Retinal pigment epithelial cell (primary cell): Measurements from ENCODE around the gene BANK1.

Source experiments
- DNase-seq: peaks from one replicate; pipeline ENCODE4 v3.0.0-alpha.2; 2010; ENCODE audit warnings: low read depth
- H3K4me3 ChIP-seq: 2 replicates; pipeline ENCODE4 v1.5.1; 2011; ENCODE audit warnings: mild to moderate bottlenecking, low read length, control low read depth, moderate library complexity
- CTCF ChIP-seq: conservative IDR thresholded peaks from 2 replicates; pipeline ENCODE4 v1.5.1; 2011; ENCODE audit warnings: low read depth, low read length, control low read depth, inconsistent platforms

The BANK1 gene

GRCh38 chr4:101993842-101994775 lies 203.6 kb downstream of the BANK1 start:
- no peak for TF ChIP-seq CTCF
- no peak overlapping the region for H3K4me3 ChIP-seq
- DNase-seq = peak; percentile 94

GRCh38 chr4:102007959-102008425 lies 217.5 kb downstream of the BANK1 start:
- H3K4me3 ChIP-seq = no peak overlapping the region
- no peak for DNase-seq
- TF ChIP-seq CTCF = no peak

- TF ChIP-seq CTCF = no peak
- DNase-seq = no peak
- H3K4me3 ChIP-seq = no peak overlapping the region
These were observed 218.2 kb downstream of the BANK1 start for GRCh38 chr4:102008711-102009110.

GRCh38 chr4:102022343-102022742 lies 231.8 kb downstream of the BANK1 start:
- no peak for DNase-seq
- no peak for TF ChIP-seq CTCF
- no peak overlapping the region for H3K4me3 ChIP-seq

- TF ChIP-seq CTCF = no peak
- no peak overlapping the region for H3K4me3 ChIP-seq
- no peak for DNase-seq
These were observed 237.4 kb downstream of the BANK1 start for GRCh38 chr4:102027961-102028360.

GRCh38 chr4:102031406-102031805 lies 240.9 kb downstream of the BANK1 start:
- TF ChIP-seq CTCF = no peak
- no peak overlapping the region for H3K4me3 ChIP-seq
- DNase-seq = no peak

GRCh38 chr4:102036016-102036415 lies 245.5 kb downstream of the BANK1 start:
- DNase-seq = no peak
- no peak for TF ChIP-seq CTCF
- no peak overlapping the region for H3K4me3 ChIP-seq
